ENCODE results near the gene SKI.

SKI gene

DNA sequence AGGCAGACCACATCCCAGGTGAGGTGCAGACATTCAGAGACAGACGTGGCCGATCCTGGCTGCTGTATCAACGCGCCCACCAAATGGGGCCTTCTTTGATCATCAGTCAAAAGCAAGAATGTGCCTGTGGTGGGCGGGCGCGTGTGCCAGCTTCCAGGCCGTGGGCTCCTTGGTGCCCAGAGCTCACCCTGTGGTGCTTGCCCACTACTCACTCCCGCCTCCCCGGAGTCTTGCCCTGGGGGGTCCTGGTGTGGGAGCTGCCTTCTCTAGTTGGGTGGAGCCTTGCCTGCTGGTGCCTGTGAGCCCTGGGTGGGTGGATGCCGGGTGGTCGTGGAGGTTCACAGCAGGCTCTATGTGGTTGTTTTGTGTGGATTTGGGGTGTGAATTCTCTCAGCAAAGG is 70.6 kb downstream of the SKI start:
- TF ChIP-seq, protein P1, sequence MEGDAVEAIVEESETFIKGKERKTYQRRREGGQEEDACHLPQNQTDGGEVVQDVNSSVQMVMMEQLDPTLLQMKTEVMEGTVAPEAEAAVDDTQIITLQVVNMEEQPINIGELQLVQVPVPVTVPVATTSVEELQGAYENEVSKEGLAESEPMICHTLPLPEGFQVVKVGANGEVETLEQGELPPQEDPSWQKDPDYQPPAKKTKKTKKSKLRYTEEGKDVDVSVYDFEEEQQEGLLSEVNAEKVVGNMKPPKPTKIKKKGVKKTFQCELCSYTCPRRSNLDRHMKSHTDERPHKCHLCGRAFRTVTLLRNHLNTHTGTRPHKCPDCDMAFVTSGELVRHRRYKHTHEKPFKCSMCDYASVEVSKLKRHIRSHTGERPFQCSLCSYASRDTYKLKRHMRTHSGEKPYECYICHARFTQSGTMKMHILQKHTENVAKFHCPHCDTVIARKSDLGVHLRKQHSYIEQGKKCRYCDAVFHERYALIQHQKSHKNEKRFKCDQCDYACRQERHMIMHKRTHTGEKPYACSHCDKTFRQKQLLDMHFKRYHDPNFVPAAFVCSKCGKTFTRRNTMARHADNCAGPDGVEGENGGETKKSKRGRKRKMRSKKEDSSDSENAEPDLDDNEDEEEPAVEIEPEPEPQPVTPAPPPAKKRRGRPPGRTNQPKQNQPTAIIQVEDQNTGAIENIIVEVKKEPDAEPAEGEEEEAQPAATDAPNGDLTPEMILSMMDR (conservative IDR thresholded peaks at IDR 0.05; ENCODE audit: low read depth, low read length), result no peak
- no peak overlapping the region for H3K4me3 ChIP-seq (ENCODE audit: low read depth, low read length)
- no peak for DNase-seq (ENCODE audit: low read depth)

DNA sequence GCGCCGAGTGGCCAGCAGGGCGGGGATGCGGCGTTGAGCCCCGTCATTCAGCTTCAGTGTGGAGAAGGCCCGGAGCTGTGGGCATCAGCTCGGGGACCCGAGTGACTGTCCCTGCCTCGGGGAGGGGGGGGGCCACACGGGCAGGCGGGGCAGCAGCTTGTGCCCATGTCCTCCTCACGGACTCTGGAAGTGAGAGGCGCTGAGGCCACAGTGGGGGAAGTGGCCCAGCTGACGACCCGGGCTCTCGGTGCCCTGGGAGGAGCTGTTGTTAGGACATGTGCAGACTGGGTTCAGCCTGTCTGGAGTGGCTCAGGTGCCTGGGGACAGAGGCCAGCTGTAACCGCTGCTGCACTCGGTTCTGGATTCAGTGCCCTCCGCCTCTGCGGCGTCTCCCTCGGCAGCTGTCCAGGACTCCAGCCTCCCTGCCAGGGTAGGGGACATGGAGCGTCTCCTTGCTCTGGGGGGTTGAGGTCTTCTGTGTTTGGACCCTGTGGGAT is 71.1 kb downstream of the SKI start:
- DNase-seq (ENCODE audit: low read depth), result no peak
- no peak overlapping the region for H3K4me3 ChIP-seq (ENCODE audit: low read depth, low read length)
- TF ChIP-seq, protein P1 (conservative IDR thresholded peaks at IDR 0.05; ENCODE audit: low read depth, low read length), result no peak

DNA sequence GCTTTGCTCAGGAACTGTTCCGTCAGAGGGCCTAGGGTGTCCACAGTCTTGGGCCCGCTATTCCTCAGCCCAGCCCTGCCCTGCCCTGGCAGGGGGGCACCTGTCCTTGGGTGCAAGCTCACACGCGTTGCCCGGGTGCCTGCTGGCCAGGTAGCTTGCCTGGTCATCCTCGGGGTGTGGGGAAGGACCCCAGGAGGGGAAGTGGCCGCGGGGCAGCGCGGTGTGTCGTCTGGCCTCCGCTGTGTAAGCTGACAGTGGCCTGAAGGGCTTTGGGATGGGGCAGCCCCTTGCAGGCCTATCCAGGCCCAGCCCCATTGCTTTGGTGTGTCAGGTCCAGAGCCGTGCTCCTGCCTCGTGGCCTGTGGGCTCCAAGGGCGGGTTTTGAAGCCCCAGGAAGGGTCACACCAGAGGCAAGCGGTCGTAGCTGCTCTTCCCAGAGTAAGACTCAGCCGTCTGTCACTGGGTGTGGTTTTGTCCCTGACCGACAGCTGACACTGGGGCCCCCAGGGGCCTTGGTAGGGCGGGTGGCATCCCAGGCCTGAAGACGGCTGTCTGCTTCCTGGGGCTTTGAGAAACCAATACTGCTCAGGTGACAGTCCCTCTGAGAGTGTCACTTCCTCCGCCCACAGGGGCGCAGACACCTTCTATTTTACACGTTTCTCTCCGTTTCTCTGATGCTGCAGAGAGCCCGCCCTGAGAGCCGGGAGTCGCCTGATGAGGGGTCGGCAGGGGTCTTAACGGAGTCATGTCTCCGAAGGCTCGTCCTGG is 72.1 kb downstream of the SKI start:
- TF ChIP-seq, protein P1 (conservative IDR thresholded peaks at IDR 0.05; ENCODE audit: low read depth, low read length), result no peak
- H3K4me3 ChIP-seq (ENCODE audit: low read depth, low read length), result no peak overlapping the region
- no peak for DNase-seq (ENCODE audit: low read depth)

DNA sequence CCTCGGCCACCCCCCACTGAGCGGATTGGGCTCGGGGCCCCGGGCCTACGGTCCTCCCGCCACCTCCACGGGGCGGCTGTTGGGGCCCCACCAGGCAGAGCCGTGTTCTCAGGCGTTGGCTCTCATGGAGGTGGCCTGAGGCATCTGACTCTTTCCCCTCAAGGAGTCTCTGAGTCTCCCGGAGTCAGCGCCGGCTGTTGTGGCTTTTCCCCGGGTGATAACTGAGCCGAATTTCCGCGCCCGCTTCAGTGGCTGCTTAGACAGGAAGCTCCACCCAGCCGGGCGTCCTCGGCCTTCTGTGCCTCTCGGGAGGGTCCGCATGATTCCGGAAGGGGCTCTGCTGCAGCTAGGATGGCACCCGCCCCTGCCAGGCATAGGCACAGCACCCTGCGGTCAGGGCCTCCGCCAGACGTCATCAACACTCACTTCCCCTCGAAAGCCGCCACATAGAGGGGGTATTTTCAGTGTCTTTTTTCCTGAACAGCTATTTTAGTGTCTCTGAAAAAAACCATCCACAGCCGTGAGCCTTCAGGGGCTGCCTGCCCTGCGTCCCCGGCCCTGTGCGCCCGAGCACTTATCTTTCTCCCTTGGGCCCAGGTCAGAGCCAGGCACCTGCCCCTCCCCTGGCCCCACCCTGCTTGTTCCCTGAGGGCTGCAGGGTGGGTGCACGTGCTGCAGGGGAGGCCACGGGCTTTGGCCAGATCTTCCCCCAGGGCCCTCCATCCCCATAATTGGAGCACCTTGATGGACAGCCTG is 72.9 kb downstream of the SKI start:
- peak overlapping the region; percentile 39 for H3K4me3 ChIP-seq (ENCODE audit: low read depth, low read length)
- TF ChIP-seq, protein P1 (conservative IDR thresholded peaks at IDR 0.05; ENCODE audit: low read depth, low read length), result no peak
- DNase-seq (ENCODE audit: low read depth), result peak; percentile 64

DNA sequence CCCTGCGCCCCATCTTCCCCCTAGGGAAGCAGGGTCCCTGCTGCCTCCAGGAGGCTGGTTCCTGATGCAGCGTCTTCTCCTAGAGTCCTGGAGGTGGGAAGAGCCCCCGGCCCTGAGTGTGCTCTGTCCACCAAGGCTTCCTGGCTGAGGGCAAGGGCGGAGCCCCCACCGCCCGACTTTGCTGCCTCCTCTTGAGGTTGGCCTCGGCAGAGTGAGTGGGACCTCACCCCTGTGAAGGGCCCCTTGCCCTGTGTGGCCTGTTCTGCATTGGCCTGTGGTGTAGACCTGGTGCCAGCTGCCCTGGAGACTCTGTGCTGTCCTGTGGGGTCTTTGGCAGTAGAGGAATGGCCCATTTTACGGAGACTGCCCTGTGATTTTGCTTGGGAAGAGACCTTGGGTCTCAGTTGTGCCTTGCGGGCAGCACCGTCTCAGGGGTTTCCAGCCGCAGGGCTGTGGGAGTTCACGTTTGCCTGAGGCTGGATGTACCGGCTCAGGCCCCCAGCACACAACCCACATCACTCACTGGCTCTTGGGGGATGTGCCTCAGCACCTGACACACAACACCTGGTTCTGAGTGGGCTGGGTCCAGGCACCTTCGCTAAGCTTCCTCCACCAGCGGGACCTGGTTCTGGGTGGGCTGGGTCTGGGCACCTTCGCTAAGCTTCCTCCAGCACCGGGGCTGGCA is 73.6 kb downstream of the SKI start:
- H3K4me3 ChIP-seq (ENCODE audit: low read depth, low read length), result no peak overlapping the region
- TF ChIP-seq, protein P1 (conservative IDR thresholded peaks at IDR 0.05; ENCODE audit: low read depth, low read length), result no peak
- no peak for DNase-seq (ENCODE audit: low read depth)

DNA sequence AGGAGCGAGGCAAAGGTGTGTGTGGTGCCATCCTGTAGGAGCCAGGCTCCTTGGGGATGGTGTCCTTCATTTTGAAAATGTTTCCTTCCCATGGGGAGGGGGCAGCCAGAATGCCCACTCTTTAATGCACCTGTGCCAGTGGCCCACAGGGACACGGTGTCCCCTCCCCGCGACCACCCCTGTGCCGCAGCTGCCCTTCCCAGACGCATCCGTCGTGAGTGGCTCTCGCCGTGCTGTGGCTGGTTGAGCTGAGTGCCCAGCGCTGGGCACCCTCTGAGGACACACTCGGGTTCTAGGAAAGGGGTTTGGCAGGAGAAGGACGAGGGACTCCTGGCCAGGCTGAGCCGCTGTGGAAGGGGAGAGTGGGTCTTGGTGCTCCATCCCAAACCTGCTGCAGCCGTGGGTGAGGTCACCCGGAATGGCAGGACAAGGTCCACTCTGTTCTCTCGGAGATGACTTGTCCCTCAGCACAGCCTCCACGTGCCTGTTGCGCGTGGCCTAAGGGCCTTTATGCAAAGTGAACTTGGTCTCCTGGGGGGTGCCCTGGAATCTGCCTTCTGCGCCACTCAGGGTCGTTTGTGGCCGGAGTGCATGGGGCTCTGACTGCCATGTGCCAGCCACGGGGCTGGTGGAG is 74.3 kb downstream of the SKI start:
- H3K4me3 ChIP-seq (ENCODE audit: low read depth, low read length), result no peak overlapping the region
- DNase-seq (ENCODE audit: low read depth), result no peak
- TF ChIP-seq, protein P1 (conservative IDR thresholded peaks at IDR 0.05; ENCODE audit: low read depth, low read length), result no peak

Measured in choroid plexus epithelial cell (primary cell).